Epidermal melanocyte (primary cell): ENCODE measurements around the gene TRIO.

Source experiments
- DNase-seq: peaks from one replicate; pipeline ENCODE4 v3.0.0; 2011; ENCODE audit warnings: low spot score; ENCODE audit not compliant: insufficient read length

Gene TRIO

DNA sequence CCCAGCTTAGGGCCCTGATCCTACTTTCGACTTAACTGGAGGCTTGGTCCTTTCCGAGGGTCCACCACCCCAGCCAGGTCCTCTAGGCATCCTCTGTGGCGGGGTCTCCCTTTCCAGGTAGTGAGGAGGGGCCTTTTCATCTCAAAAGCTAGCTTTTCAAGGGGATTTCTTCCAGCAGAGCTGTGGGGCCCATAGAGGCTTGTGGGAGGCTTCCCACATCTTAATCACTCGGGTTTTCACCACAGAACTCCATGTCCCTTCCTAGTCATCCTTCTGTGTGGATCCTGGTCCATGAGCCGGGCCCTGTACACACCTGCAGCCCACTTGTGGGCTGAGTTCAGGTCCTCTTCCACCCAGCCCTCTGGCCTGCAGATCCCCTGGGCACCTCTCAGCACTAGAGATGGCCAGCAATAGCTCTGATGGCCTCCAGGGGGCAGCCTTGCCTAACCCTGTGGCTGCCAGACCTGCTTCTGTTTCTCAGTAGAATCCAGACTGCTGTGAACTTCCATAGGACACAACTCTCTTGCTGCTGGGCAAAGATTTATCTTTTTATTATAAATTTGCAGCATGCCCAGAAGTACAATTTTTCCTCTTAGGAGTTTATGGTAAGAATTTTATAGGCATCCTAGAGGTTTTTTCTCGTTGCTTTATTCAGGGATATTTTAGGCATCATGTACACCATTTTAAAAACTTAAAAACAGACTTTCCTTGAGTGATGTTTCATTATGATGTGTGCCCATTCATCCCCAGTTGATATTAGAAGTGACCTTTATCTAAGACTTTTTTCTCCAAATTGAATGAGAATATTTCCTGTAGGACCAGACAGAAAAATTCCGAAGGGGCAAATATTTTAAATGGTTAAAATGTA lies 208.9 kb downstream of the TRIO start:
- DNase-seq: peak; percentile 65

DNA sequence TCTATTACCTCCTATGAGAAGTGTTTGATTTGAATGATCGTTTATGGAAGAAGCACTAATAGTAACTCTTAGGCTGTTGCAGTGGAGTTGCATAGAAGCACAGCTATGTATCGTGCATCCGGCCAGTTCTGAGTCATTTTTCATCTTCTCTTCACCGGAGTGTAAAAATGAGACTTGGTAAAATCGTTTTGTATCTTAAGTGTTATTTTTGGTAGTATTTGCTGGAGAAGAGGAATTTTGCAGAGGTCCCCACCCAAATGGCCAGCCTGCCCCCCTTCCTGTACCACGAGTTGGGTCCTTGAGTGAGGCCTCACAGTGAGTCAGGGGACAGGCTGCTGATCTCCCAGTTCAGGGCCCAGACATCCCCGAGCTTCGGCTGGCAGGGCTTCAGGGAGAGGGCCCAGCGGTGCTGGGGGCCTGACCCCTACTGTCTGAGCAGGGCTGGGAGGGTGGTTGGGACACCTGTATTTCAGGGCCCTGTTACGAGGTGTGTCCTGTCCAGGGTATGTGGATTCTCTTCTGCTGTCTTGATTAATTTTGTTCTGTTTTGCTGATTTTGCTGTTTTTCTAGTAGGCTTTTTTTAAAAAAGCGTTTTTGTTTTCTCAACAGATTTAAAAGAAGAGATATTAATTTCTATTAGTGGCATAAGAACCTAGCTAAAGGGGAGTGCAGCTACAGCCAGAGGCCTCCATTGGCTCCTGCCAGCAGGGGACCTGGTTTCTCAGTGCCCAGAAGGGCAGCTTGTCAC lies 210.8 kb downstream of the TRIO start:
- DNase-seq: no peak

DNA sequence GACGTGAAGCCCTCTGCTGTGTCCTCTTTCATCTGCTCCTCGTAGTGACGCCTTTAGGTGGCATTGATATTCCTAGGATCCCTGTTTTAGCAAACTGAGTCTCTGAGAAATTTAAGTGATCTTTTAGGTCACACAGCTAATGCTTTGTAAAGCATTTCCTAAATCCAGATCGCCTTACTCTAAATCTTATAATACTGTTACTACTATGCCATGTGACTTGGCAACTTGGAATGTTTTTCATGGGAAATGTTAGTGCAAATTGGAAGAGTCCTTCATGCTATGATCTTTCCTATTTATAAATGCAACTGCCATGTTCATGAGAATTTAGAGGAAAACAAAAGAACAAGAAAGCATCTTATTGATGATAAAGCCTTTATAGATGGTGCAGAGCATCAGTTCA lies 212.2 kb downstream of the TRIO start:
- DNase-seq: no peak

DNA sequence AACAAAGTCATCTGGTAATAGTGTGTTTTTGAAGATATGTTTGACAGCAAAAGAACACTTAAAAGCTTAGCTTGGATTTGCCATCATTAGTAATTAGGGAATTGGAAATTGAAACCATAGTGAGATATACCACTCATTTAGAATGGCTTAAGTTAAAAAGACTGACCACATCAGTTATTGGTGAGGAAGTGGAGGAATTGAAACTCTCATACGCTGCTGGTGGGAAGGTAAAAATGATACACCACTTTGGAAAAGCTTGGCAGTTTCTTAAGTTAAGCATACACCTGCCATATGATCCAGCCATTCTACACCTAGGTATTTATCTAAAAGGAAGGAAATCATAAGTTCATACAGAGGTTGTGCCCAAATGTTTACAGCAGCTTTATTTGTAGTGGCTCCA lies 213.2 kb downstream of the TRIO start:
- DNase-seq: no peak

DNA sequence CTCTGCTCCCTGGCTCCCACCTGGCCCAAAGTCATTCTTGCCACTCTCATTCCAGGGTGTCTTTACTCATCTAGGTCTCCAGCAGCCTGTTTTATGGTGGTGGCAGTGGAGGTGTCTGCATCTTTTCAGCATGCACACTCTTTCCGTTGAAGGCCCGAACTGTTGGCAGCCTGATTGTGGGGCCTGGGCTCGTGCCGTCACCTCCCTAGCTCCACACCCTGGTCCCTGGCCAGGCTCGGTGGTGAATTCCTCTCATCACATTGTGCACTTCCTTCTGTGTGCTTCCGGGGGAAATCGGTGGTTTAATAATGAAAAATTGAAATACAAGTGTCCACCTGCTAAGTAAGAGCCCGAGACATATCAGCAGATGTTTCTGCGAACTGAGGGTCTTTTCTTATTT lies 214.3 kb downstream of the TRIO start:
- DNase-seq: no peak

DNA sequence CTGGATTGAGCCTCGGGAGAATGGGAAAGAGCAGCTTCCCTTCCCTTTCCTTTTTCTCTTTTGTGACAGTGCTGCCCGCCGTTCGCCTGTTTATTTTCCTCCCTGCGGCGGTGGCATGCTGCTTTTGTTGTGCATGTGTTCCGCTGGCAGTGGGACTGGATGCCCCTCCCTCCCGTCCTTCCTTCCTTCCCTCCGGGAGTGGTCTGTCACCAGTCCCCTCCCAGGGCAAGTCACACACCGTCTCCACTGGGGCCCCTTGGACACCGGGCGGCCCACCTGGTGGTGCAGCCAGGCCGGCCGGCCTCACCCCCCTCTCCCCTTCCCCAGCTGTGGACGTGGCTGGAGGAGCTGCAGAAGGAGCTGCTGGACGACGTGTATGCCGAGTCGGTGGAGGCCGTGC lies 214.7 kb downstream of the TRIO start:
- no peak for DNase-seq

DNA sequence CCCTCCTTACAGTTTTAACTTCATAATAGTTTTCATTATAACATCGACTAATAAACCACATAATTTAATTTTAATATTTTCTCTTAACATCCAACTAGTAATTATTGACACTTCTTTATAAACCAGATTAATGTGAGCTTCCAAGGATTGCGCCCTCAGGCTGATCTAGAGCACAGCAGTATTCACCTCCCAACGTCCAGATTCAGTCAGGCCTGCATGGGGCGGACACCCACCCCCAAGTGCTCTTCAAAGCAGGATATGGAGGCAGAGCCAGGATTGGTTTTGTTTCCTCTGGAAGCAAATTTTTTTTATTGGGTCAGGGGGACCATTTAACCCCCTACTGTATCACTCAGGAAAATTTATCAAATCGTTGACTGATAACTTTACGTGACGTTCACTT lies 215.4 kb downstream of the TRIO start:
- no peak for DNase-seq

DNA sequence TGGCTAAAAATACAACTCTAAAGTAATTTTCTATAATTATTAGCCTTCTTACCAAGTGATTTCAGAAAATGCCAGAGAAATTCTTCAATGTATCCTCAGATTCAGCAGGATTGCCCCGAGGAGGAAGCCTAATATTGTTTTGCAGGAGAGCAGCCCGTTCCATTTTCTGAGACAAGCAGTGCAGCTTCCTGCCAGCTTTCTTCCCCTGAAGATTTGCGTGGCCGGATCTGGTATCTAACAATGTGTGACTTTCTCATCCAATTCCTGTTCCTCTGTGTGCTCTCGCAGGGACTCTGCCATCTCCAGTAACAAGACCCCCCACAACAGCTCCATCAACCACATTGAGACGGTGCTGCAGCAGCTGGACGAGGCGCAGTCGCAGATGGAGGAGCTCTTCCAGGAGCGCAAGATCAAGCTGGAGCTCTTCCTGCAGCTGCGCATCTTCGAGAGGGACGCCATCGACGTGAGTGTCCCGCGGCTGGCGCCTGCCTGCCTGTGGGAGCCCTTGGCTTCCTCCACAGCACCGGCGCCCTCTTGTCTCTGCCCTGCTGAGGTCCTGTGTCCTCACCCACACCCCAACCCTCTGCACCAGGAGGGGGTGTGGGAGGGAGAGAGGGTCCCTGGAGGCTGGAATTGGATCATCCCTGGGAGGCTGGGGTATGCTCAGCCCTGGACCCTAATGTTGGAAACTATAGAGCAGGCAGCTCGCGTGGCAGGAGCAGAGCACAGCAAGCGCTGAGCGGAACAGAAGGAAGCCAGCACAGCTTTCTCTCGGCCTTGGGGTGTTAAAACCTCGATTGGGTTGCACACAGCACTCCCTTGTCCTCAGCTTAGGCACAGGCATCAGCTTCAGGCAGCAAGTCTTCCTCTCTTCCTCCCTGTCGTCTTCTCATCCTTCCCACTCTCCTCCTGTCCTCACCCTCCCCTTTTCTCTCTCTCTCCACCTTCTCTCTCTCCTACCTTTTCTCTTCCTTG lies 216.2 kb downstream of the TRIO start:
- no peak for DNase-seq

DNA sequence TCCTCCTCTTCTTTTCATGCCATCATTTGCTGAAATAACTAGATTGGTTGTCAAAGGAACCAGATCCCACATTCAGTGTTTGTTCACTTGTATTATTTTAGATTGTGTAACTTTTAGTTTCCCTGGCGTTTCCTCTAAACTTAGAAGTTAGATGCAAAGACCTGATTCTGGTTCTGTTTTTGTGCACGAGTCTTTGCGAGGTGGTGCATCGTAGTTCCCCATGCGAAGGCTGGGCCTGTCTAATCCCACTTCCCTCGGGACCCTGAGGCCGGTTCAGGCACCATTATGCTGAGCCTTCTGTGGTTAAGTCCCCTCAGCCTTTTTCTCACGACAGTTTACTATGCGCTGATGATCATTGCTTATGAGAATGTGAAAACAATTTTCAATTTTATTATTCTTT lies 219.3 kb downstream of the TRIO start:
- DNase-seq: no peak

DNA sequence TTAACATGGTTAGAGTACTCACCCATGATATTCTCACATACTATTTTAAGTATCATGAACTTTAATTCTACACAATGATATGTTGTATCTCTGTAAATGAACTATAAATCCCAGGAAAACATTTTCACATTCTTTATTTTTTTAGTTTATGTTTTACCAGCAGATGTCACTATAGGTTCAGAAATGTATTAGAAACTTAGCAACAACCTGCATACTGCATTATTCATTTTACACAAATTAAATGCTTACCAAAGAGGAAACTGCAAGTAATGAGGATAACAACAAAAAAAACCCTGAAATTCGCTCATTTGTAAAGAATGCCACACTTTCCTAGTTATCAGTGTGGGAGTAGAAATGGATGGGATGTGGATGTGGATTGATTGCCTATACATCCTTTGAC lies 221.0 kb downstream of the TRIO start:
- DNase-seq: no peak

DNA sequence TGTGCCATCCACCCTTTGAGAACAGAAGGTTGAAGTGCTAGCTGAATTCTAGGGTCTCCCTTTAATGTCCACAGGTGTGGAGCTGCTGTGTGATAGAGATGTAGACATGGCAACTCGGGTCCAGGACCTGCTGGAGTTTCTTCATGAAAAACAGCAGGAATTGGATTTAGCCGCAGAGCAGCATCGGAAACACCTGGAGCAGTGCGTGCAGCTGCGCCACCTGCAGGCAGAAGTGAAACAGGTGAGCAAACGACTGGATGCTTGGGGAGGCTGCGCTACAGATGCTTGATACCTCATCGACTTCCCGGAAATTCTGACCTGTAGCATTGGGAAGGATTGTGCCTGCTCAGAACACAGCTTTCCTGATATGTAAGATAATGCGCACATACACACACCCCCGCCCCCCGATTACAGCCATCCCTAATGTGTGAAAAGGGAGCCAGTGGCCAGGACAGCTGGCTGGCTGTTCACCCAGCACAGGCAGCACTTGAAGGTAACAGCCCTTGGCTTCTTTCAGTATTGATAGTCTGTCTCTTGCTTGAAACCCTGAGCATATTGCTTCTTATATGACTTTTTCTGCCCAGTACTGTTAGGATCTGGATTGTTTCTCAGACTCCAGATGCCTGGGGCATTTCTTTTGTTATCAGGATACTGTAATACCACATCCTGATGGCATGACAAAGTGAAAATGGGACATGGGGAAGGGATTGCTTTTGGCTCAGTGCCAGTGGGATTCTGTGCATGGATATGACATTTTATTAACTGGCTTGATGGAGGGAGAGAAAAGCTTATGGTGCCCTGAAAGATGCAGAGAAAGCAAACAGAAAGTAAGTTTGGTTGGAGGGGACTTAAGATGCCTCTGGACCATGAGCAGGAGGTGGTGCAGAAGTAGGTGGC lies 221.7 kb downstream of the TRIO start:
- DNase-seq: no peak

DNA sequence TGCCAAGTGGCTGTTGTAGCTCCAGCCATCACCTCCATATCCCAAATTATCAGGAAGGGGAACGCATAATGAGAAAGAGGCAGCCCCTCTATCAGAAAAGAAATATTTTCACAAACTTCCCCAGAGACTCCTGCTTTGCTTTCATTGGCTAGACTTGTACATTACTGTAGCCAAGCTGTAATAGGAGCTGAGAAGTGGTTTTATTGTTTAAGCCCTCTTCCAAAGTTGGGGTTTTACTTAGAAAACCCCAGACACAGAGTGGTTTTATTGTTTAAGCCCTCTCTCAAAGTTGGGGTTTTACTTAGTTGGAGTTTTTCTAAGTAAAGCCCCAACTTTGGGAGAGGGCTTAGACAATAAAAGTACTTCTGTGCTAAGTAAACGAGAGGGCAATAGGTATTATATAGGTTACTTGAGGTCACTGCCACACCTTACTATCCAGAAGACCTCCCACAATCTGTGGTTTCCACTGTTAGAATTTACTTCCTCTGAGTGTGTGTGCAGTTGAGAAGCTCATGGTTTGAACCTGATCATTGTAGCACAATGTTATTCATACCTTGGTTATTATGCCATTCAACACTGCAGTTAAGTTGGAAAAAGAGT lies 222.8 kb downstream of the TRIO start:
- no peak for DNase-seq

DNA sequence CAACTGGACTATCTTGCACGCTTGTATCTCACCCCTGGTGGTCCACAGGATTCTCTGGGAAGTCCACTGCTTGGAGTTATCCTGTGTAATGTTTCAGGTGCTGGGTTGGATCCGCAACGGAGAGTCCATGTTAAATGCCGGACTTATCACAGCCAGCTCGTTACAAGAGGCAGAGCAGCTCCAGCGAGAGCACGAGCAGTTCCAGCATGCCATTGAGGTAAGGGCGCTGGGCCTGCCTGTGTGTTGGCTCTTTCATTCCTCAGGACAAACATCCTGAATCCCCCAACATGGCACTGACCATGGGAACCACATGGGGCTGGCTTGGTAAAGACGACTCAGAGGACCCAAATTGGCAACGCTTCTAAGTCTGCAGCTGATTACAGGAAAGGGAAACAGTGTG lies 223.6 kb downstream of the TRIO start:
- DNase-seq: no peak

DNA sequence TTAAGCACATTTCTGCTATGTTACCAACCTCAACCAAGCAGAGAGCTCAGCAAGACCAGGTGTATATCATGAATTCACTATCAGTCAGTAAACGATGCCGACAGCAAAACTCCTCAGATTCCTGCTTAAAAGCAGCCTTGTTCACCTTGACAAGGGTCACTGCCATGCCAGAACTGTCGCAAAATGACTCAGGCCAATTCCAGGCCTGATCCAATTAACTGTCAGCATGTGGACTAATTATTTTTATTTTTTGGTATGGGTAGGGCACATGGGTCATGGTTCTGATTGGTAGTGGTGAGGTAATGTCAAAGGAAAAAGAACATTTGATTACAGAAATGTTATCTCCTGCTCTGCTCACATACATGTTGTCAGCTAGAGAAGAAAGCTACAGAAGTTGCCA lies 224.2 kb downstream of the TRIO start:
- DNase-seq: no peak

DNA sequence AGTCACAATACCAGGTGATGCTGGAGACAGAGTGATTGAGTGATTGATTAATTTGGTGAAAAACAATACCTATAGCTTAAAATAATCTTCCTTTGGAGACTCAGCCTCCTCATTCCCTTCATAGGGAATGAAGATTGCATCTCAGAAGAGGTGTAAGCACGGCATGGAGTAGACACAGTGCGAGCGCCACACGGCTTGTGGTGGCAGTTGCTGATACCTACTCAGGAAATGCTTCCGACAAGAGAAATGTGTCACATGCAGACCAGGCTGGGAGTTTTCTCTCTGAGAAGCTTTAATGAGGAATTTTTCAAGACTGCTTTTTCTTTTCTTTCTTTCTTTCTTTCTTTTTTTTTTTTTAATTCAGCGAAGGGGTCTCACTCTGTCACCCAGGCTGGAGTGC lies 226.6 kb downstream of the TRIO start:
- DNase-seq: no peak

DNA sequence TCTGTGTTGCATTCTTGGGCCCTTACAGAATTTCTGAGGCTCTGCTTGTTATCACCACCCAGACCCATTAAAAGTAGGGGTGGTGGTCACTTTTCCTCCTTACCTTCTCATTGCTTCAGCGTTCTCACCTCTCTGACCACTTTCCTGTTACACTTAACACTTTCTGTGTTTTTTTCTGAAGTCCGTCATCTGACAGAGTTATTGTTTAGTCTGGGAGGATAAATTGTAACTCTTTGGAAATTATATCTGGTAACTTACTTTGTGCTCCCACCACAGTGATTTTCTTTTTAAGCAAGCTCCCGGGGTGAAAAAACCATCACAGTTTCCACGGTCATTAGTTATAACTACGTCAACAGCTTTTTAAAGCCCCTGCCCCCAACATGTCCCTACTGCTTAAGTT lies 227.2 kb downstream of the TRIO start:
- DNase-seq: no peak

DNA sequence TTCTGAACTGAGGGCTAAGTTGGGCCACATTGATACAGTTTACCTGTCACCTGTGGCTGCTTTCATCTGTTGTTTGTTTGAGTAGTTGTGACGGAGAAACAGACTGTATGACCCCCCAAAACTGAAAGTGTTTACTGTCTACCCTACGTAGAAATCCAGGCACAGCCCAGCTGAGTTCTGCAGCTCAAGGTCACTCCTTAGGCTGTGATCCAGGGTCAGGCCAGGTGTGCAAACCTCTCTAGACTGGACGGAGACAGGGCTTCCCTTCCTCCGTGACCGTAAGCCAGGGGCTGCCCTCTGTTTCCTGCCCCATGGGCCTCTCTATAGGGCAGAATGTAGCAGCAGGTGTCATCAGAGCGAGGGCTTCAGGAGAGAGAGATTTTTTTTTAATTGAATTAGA lies 230.5 kb downstream of the TRIO start:
- no peak for DNase-seq

DNA sequence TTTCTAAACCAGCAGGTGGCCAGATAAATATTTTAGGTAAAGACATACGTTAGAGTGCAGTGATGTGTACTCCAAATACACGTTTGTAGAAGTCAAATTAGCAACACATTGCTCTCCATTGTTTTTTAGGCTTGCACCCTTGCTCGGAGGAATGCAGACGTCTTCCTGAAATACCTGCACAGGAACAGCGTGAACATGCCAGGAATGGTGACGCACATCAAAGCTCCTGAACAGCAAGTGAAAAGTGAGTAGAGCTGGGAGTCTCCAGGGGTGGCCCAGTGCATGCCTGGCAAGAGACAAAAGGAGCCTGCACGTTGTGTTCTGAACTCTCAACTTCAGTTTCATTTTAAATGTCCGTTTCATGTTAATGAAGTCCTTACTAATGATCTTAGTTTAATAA lies 231.0 kb downstream of the TRIO start:
- DNase-seq: no peak

DNA sequence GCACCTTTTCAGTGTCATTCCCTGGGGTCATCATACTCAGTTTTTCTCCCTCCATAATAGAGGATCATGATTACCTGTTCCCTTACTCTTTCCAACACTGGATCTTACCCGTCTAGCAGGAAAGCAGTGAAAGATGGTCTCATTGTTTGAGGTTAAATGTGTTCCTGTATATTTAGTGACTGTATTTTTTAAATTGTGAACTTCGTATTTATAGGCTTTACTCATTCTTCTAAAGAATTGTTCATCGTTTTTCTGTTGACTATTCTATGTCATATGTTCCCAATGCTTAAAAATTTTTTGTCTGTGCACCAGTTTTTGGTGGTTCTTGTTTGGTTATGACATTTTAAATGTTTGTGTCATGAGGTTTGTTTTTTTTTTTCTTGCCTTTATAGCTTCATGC lies 233.6 kb downstream of the TRIO start:
- no peak for DNase-seq

DNA sequence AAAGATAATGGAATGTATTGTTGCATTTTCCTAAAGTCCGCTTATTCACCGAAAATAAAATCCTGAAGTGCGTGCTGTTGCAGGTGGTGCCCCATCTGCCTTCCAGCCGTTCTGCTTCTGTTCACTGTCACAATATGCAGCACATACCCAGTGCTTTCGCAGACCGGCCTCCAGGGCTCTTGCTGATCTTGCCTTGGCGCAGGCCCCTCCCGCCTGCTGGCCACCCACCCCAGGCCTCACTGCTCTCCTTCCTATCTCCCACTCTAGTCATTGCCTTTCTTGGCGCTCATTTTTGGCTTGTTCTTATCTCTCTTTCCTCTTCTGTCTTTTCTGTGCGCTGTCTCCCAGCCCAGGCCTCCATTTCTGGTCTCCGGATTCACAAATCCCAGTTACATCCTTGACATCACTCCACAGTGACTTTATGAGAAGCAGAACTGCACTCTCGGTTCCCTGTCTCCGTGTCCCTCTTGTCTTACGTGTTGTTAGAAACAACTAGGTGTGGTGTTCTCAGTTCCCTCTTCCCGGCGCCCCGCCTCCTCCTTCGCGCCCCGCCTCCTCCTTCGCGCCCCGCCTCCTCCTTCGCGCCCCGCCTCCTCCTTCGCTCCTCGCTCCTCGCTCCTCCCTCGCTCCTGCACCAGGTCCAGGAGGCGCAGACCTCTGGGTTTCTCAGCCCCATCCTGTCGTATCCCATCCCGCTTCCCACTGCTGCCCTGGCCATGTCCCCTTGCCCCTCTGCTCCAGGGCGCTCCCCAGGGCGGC lies 236.8 kb downstream of the TRIO start:
- no peak for DNase-seq
